Measurements from ENCODE around the gene CATSPER2. TPM values are rescaled to one million over a fixed set of nuclear protein-coding genes. Genes with fewer than 3 reads are reported as not detected.
"Not testable (repeated sequence)": the region's sequence is repeated elsewhere in the genome, so short reads cannot be mapped to it uniquely, and the experiment has no call there.

The CATSPER2 gene
- total and polyA plus RNA-seq, 9 of the 15 experiments (the other 6 are each of a cell fraction or from before 2014, with no cell fraction given): 0.59 to 11.5 (median 3.7) TPM

DNA sequence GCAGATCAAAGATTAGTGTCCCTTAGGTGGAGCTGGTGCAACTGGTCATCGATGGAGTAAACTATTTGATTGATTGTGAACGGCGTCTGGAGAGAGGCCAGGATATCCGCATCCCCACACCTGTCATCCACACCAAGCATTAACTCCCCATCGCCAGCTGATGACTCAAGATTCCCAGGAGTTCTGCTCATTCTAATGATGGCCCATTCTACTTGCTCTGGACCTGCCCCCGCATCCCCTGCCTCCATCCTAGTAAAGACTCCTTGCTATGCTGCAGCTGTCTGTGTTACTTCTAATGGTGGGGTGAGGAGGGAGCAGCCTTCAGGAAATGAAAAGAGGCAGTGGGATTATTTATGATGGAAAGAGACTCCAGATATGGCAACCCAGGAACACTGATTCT, 49.5 kb downstream of the CATSPER2 start:
- DNase-seq (ENCODE audit: extremely low read depth in 1 of 4, low spot score in 3 of 4); H3K4me3 ChIP-seq; H2AFZ ChIP-seq (ENCODE audit: low read depth, low read length); FAIRE-seq; H3K4me2 ChIP-seq (ENCODE audit: insufficient read depth, low read length); H3K79me2 ChIP-seq (ENCODE audit: control insufficient read depth, insufficient read depth, low read length); H3K9ac ChIP-seq (ENCODE audit: insufficient read depth in 1 of 2, low read depth in 2 of 2, low read length in 2 of 2); ATAC-seq; H4K20me1 ChIP-seq (replicated peaks; ENCODE audit: control insufficient read depth, insufficient read depth, low read length); H3K36me3 ChIP-seq (ENCODE audit: control insufficient read depth, insufficient read depth, low read length); intact Hi-C loops (cut with micrococcal nuclease); H3K9me1 ChIP-seq (ENCODE audit: control insufficient read depth, insufficient read depth, low read length); H3K4me1 ChIP-seq (replicated peaks in 1 of 2; ENCODE audit: control insufficient read depth in 2 of 2, insufficient read depth in 2 of 2, low read length in 2 of 2); H3K9me3 ChIP-seq (replicated peaks; ENCODE audit: control insufficient read depth, insufficient read depth, low read depth, low read length); H3K27ac ChIP-seq (ENCODE audit: extremely low read depth, low read depth, low read length); CTCF ChIA-PET (ENCODE audit: low intra/inter-chr PET ratio); BruUV-seq (replicated peaks); H3K27me3 ChIP-seq (ENCODE audit: control insufficient read depth in 2 of 2, insufficient read depth in 2 of 2, low read length in 2 of 2): not testable (repeated sequence)
- 21% methylated on average over 2 of the region's 6 CpGs for WGBS (ENCODE audit: insufficient coverage, low coverage, missing lambda C conversion rate)
- in situ Hi-C loops (cut with MboI): loop anchor here (25.0 kb wide), 1 partner anchor 162 kb away; no protein-coding TSS in a partner anchor
- POLR2A ChIA-PET: interaction anchor here (0.6 kb wide), 1 partner anchor 641 kb away, joined by 3 read pairs; no protein-coding TSS in a partner anchor

DNA sequence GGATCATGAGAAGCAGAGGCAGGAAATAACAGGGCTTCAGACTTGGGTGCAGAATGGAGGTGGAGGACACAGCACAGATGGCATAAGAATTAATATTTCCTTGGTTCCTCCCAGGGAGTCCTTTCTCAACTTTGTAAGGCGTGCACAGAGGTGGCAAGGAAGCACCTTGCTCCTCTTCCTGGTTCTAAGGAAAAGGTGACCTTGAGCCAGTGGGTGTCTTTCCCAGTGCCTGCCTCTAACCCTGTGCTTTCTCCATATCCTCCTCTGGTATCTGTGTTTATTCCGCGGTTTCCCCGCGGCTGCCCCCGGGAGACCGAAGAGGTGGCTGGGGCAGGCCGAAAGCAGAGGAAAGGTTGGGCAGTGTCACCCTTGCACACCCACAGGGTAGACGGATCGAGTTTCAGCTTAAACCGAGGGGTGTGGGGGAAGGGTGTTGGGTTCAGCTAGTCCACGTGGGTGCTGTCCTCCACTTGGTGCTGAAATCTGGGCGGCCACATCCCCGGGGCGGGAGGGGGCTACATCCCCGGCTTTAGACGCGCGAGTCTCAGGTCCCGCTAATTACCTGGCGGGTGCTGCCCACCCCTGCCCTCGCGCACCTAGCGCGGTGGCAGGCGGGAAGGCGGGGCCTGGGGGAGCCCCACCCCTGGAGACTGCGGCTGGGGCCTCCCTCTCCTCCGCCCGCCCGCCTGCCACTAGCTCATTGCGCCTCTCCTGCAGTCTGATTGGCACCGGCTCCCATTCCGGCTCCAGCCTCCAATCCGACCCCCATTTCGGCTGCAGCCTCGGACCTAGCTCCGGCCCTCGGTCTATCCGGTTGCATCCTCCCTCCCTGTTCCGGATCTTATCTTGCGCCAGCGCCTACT, 55.1 kb downstream of the CATSPER2 start, which contains the start of gene CKMT1B:
CKMT1B (plus strand) TSS at position 700 of the 863 bp plus-strand sequence. CDS start 192 bp downstream, outside the sequence.
- H3K4me1 ChIP-seq (replicated peaks in 1 of 2; ENCODE audit: control insufficient read depth in 2 of 2, insufficient read depth in 2 of 2, low read length in 2 of 2); H3K9ac ChIP-seq (ENCODE audit: insufficient read depth in 1 of 2, low read depth in 2 of 2, low read length in 2 of 2); H3K36me3 ChIP-seq (ENCODE audit: control insufficient read depth, insufficient read depth, low read length); CTCF ChIA-PET (ENCODE audit: low intra/inter-chr PET ratio); H3K79me2 ChIP-seq (ENCODE audit: control insufficient read depth, insufficient read depth, low read length); intact Hi-C loops (cut with micrococcal nuclease); DNase-seq (ENCODE audit: extremely low read depth in 1 of 4, low spot score in 3 of 4); H3K4me3 ChIP-seq; H2AFZ ChIP-seq (ENCODE audit: low read depth, low read length); H3K9me1 ChIP-seq (ENCODE audit: control insufficient read depth, insufficient read depth, low read length); POLR2A ChIA-PET; H4K20me1 ChIP-seq (replicated peaks; ENCODE audit: control insufficient read depth, insufficient read depth, low read length); H3K27me3 ChIP-seq (ENCODE audit: control insufficient read depth in 2 of 2, insufficient read depth in 2 of 2, low read length in 2 of 2); H3K4me2 ChIP-seq (ENCODE audit: insufficient read depth, low read length); H3K27ac ChIP-seq (ENCODE audit: extremely low read depth, low read depth, low read length); H3K9me3 ChIP-seq (replicated peaks; ENCODE audit: control insufficient read depth, insufficient read depth, low read depth, low read length): not testable (repeated sequence)
- FAIRE-seq: peak; percentile 93
- peak; percentile 80 for ATAC-seq
- no CpG with 5 or more reads among the region's 43 CpGs for WGBS (ENCODE audit: insufficient coverage, low coverage, missing lambda C conversion rate)
- BruUV-seq (replicated peaks): TSS peak; percentile 91
- in situ Hi-C loops (cut with MboI): loop anchor here (25.0 kb wide), 1 partner anchor 156 kb away; no protein-coding TSS in a partner anchor

DNA sequence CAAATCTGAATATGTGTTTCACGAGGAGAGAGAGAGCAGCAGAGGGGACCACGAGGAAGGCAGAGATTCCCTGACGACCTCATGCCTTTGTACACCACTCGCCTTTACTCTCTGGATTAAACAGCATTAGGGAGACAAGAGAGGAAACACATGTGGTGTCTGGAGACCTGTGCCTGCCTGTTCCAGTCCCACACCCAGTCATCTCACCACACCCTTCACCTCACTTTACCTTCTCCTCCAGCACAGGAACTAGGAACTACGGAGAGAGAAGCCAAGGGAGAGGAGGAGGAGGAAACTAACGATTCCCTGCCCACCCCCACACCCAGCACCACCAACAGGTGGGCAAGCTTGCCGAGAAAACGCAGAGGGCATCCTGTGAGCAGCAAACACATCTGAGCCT, 55.8 kb downstream of the CATSPER2 start:
- H3K4me1 ChIP-seq (replicated peaks in 1 of 2; ENCODE audit: control insufficient read depth in 2 of 2, insufficient read depth in 2 of 2, low read length in 2 of 2); H3K4me2 ChIP-seq (ENCODE audit: insufficient read depth, low read length); DNase-seq (ENCODE audit: extremely low read depth in 1 of 4, low spot score in 3 of 4); intact Hi-C loops (cut with micrococcal nuclease); POLR2A ChIA-PET; BruUV-seq (replicated peaks); H2AFZ ChIP-seq (ENCODE audit: low read depth, low read length); H3K79me2 ChIP-seq (ENCODE audit: control insufficient read depth, insufficient read depth, low read length); H3K9me1 ChIP-seq (ENCODE audit: control insufficient read depth, insufficient read depth, low read length); H3K9me3 ChIP-seq (replicated peaks; ENCODE audit: control insufficient read depth, insufficient read depth, low read depth, low read length); ATAC-seq; H3K27me3 ChIP-seq (ENCODE audit: control insufficient read depth in 2 of 2, insufficient read depth in 2 of 2, low read length in 2 of 2); H4K20me1 ChIP-seq (replicated peaks; ENCODE audit: control insufficient read depth, insufficient read depth, low read length); H3K9ac ChIP-seq (ENCODE audit: insufficient read depth in 1 of 2, low read depth in 2 of 2, low read length in 2 of 2); H3K4me3 ChIP-seq; CTCF ChIA-PET (ENCODE audit: low intra/inter-chr PET ratio); H3K27ac ChIP-seq (ENCODE audit: extremely low read depth, low read depth, low read length); H3K36me3 ChIP-seq (ENCODE audit: control insufficient read depth, insufficient read depth, low read length): not testable (repeated sequence)
- peak; percentile 67 for FAIRE-seq
- WGBS (ENCODE audit: insufficient coverage, low coverage, missing lambda C conversion rate): 17% methylated on average over 3 of the region's 8 CpGs
- in situ Hi-C loops (cut with MboI): loop anchor here (25.0 kb wide), 1 partner anchor 156 kb away; no protein-coding TSS in a partner anchor

Data from K562 (cell line).